RPMI7951 (cell line): Measurements from ENCODE around the gene SSR4. TPM values are rescaled to one million over a fixed set of nuclear protein-coding genes. Genes with fewer than 3 reads are reported as not detected.

Source experiments
- DNase-seq: peaks from one replicate; pipeline ENCODE4 v3.0.0-alpha.2; 2012; ENCODE audit warnings: low read depth
- total RNA-seq: library from RNA; depleted of rRNA; stranded (reverse); fragments of >200 nt; shearing (Covaris generic); gene quantifications from 2 replicates; pipeline ENCODE4 v1.2.3, GENCODE V29; 2014; rRNA removed

The SSR4 gene
- total RNA-seq, 1 experiment from 2014 or later = 203 TPM

- no peak for DNase-seq
Observed at GRCh38 chrX:153829799-153830639, 35.6 kb downstream of the SSR4 start, which contains the start of gene PDZD4. Gene PDZD4, minus strand, starts transcription at chrX:153830544. Its CDS starts 246 bp downstream, at chrX:153830298.

DNA sequence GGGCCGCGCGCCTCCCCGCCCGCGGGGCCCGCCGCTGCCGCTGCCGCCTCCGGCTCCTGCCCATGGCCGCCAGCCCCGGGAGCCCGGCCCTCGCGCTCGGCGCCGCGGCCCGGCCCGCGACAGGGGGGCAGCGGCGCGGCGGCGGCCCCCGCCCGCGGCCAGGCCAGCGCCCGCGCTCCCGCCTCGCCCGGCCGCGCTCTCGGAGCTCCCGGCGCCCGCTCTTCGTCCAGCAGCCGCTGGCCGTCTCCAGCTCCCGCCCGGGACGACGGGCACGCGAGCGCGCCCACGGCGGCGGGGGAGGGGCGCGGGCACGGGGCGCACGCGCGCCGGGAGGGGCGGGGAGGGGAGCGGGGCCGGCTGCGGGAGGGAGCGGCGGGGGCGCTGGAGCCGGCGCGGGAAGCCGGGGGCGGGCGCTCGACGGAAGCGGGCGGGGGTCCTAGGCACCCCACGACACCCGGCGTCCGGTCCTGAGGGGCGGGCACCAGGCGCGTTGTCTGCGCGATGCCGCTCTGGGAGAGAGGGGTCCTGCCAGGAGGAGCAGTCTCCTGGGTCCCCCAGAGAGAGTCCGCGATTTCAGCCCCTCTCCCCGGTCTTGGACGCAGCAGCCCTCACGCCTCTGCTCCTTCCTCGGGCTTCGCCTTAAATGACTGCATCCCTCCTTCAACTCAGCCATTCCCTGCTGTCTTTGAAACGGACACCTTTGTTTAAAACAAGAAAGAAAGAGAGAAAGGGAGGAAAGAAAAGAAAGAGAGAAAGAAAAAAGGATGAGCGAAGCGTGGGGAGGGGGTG is 36.4 kb downstream of the SSR4 start:
- no peak for DNase-seq

GRCh38 chrX:153831429-153832150 is 37.1 kb downstream of the SSR4 start:
- no peak for DNase-seq

GRCh38 chrX:153832728-153833127 is 38.3 kb downstream of the SSR4 start:
- DNase-seq = no peak

GRCh38 chrX:153836921-153837320 is 42.5 kb downstream of the SSR4 start:
- no peak for DNase-seq

DNA sequence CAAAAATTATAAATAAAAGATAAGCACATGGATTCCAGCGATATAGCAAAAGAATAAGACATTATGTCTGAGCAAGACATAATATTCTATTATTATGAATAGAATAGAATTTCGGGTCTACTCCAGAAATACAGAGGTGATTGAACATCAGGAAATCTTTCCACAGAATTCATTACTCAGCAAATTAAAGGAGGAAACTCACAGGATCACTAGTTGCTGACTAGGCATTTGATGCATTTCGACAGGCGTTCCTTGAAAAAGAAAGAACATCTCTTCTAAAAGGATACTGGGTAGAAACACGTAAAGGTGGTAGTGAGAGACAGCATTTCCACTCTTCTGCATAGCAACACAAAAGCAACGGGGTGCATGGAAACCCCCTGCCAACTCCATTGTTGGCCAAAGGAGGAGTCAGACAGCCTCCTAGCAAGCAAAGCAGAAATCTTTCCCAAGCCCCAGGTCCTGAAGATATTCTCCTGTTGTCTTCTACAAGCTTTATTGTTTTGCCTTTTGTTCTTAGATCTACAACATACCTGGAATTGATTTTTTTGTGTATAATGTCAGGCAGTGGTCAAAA is 50.1 kb downstream of the SSR4 start:
- DNase-seq = no peak

- no peak for DNase-seq
Observed at GRCh38 chrX:153845195-153845594, 50.7 kb downstream of the SSR4 start.

GRCh38 chrX:153845842-153846241 is 51.4 kb downstream of the SSR4 start:
- no peak for DNase-seq

Other genes with a start within 250 kb of the SSR4 start
- gene CCNQ, start 195.5 kb upstream of the SSR4 start, total RNA-seq = 27.2 and 28.1 TPM in 2 replicates
- gene DUSP9, start 147.5 kb upstream of the SSR4 start, total RNA-seq = 0.20 TPM in 1 of 2 replicates, not detected in the other
- gene PNCK, start 120.9 kb upstream of the SSR4 start, total RNA-seq = not detected in 2 replicates
- 4.7 and 5.2 TPM in 2 replicates for gene SLC6A8, start 106.7 kb upstream of the SSR4 start, total RNA-seq
- 128 and 135 TPM in 2 replicates for gene BCAP31, start 70.3 kb upstream of the SSR4 start, total RNA-seq
- 7.0 and 9.8 TPM in 2 replicates for gene ABCD1, start 69.8 kb upstream of the SSR4 start, total RNA-seq
- 2.0 and 3.8 TPM in 2 replicates for gene PLXNB3, start 30.4 kb upstream of the SSR4 start, total RNA-seq
- gene SRPK3, start 13.6 kb upstream of the SSR4 start, total RNA-seq = 0.12 and 1.1 TPM in 2 replicates
- gene IDH3G, start 293 bp upstream of the SSR4 start, total RNA-seq = 67.7 and 69.4 TPM in 2 replicates
- gene PDZD4, start 35.9 kb downstream of the SSR4 start, total RNA-seq = 0.12 and 0.68 TPM in 2 replicates
- gene L1CAM, start 91.5 kb downstream of the SSR4 start, total RNA-seq = 49.5 and 58.9 TPM in 2 replicates
- gene AVPR2, start 110.0 kb downstream of the SSR4 start, total RNA-seq = 0.20 TPM in 1 of 2 replicates, not detected in the other
- gene ARHGAP4, start 131.6 kb downstream of the SSR4 start, total RNA-seq = 0.29 and 1.9 TPM in 2 replicates
- gene NAA10, start 140.4 kb downstream of the SSR4 start, total RNA-seq = 96.4 and 136 TPM in 2 replicates
- 1.7 and 1.9 TPM in 2 replicates for gene RENBP, start 150.0 kb downstream of the SSR4 start, total RNA-seq
- 21.6 and 23.6 TPM in 2 replicates for gene HCFC1, start 177.2 kb downstream of the SSR4 start, total RNA-seq
- 5.8 and 6.6 TPM in 2 replicates for gene TMEM187, start 178.1 kb downstream of the SSR4 start, total RNA-seq
- 38.1 and 44.2 TPM in 2 replicates for gene IRAK1, start 225.2 kb downstream of the SSR4 start, total RNA-seq